ENCODE measurements around the gene BOC.

BOC gene

DNA sequence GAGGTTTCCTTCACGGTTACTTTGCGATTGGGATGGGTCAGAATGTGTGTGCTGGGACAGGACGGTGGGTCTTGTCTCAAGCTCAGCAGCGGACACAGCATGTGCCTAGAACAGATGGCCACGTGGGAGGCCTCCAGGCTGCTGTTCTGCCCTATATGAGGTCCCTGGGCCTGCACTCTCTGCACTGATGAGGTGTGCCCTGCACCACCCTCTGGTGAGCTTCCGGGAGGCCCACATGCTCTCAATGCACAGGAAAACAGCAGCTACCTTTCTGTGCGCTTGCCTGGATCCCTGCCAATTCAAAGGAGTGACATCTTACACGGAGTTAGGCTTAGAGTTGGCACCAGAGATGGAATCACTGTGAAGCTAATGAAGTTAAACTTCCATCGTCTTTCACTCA is 59.8 kb downstream of the BOC start:
- no peak for DNase-seq

- no peak for DNase-seq
Measured at GRCh38 chr3:113271594-113272384, 60.4 kb downstream of the BOC start.

- no peak for DNase-seq
Measured at GRCh38 chr3:113272385-113272779, 61.0 kb downstream of the BOC start.

- DNase-seq, result no peak
Measured at GRCh38 chr3:113273011-113273410, 61.7 kb downstream of the BOC start.

DNA sequence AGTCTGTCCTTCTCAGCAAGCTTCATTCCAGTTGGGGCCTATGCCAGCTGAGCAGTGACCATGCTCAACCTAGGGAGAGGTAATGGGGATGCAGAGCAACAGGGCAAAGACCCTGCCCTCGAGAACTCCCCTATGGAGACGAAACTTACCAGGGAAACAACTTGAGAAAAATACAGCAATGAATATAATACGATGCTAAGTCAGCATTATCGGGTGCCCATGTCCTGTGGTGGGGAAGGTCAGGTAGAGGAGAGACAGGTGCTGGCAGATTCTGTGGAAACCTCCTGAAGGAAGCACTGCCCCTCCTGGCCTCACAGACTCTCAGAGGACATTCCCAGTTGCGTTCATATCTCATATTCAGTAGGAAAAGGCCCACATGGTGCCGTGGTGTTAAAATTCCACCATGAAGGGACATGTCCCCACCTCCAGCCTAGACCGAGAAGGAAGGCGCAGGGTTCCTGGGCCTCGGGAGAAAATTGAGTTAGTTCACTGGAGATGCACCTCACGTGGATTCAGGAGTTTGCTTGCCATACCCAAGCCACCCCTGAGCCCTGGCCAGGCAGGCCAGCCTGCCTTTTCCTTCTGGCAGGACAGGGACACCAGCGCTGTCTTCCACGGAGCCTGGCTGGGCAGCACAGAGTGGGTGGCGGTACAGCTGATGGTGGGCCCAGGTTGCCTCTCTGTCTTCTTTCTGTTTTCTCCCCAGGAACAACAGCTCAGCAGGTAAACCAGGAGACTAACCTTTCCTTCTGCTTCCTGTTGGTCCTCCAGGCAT is 62.4 kb downstream of the BOC start:
- no peak for DNase-seq

GRCh38 chr3:113274425-113275257 is 63.3 kb downstream of the BOC start:
- DNase-seq, result no peak

GRCh38 chr3:113275258-113275556 is 63.9 kb downstream of the BOC start:
- DNase-seq, result no peak

GRCh38 chr3:113275583-113275928 is 64.2 kb downstream of the BOC start:
- DNase-seq, result no peak

GRCh38 chr3:113275929-113276750 is 64.8 kb downstream of the BOC start:
- DNase-seq, result no peak

GRCh38 chr3:113276751-113277080 is 65.4 kb downstream of the BOC start:
- no peak for DNase-seq

DNA sequence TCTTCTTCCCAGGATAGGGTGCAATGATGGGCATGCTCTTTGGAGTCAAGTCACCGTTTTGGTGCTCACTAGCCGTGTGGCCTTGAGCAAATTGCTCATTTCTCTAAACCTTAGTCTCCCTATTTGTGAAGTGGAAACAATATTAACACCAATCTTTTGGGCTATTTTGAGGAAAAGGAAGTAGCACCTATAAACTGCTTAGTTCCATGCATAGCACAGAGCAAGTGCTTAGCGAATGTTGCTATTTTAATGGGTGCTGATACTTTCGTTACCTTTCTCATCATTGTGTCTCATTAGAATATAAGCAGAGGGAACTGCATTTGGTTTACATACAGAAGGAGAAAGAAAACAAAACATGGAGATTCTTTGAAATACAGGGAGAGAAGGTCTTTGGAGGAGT is 66.1 kb downstream of the BOC start:
- no peak for DNase-seq

DNA sequence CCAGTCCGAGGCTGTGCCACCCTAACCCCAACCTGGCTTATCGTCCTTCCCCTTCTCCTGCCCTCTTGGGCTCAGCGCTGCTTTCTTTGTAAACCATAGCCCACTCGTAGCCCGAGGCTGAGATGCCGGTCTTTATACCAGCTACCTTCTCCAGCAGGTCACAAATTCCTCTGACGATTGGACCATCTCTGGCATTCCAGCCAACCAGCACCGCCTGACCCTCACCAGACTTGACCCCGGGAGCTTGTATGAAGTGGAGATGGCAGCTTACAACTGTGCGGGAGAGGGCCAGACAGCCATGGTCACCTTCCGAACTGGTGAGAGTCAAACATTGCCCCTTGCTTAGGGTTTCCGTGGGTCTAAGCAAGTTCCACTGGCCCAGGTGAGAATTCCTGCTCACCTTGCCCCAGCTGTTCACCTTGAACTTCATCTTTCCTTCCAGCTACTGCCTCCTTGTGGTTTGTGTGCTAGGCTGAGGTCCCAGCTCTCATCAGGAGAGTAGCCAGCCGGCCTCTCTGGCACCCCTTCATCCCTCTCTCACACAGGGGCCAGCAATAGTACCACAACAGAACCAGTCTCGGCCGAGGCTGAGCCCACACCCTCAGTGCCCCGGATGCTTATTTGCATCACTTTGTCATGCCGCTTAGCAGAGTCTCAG is 66.7 kb downstream of the BOC start:
- no peak for DNase-seq

DNA sequence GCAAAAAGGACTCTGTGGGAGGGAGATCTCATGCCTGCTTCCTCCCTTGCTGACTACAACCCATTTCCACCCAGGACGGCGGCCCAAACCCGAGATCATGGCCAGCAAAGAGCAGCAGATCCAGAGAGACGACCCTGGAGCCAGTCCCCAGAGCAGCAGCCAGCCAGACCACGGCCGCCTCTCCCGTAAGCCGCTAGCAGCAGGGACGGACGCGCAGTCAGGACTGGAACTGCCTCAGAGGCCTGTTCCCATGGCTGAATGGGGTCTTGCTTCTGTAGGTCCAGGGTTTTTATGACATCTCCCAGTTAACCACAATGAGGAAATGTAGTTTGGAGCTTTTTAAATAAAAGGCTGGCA is 67.2 kb downstream of the BOC start:
- DNase-seq, result no peak

- no peak for DNase-seq
Measured at GRCh38 chr3:113279686-113280085, 68.3 kb downstream of the BOC start.

GRCh38 chr3:113283306-113283705 is 71.9 kb downstream of the BOC start:
- no peak for DNase-seq

DNA sequence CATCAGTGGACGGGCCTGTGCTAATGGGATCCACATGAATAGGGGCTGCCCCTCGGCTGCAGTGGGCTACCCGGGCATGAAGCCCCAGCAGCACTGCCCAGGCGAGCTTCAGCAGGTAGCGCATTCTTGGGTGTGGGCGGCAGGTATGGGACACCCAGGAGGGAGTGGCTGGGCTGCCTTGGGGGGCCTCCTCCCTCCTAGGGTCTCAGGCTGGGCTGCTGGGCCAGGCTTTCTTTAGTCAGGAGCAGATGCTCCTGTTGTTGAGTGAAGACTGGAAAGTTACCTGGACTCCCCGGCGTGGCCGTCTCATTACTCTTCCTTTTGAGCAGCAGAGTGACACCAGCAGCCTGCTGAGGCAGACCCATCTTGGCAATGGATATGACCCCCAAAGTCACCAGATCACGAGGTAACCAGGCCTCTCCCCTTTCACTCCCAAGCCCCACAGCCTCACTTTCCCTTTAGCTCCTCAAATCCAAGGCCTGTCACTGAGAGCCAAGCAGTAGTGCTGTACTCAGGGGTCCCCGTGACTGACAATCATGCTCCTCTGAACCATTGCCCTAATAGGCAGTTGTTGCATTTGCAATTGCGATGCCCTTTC is 73.2 kb downstream of the BOC start:
- no peak for DNase-seq

- DNase-seq, result no peak
Measured at GRCh38 chr3:113285226-113285625, 73.9 kb downstream of the BOC start.

- DNase-seq, result no peak
Measured at GRCh38 chr3:113285741-113286140, 74.4 kb downstream of the BOC start.

DNA sequence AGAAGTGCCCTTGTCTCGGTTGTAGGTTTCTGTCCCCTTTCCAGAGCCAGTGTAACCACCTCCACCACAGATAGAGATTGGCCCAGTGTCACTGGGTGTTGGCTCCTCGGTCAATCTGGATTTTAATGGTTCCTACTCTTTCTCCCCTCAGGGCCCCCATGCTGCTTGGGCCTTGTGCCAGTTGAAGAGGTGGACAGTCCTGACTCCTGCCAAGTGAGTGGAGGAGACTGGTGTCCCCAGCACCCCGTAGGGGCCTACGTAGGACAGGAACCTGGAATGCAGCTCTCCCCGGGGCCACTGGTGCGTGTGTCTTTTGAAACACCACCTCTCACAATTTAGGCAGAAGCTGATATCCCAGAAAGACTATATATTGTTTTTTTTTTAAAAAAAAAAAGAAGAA is 75.2 kb downstream of the BOC start:
- DNase-seq, result no peak

- no peak for DNase-seq
Measured at GRCh38 chr3:113287111-113287802, 75.9 kb downstream of the BOC start.

DNA sequence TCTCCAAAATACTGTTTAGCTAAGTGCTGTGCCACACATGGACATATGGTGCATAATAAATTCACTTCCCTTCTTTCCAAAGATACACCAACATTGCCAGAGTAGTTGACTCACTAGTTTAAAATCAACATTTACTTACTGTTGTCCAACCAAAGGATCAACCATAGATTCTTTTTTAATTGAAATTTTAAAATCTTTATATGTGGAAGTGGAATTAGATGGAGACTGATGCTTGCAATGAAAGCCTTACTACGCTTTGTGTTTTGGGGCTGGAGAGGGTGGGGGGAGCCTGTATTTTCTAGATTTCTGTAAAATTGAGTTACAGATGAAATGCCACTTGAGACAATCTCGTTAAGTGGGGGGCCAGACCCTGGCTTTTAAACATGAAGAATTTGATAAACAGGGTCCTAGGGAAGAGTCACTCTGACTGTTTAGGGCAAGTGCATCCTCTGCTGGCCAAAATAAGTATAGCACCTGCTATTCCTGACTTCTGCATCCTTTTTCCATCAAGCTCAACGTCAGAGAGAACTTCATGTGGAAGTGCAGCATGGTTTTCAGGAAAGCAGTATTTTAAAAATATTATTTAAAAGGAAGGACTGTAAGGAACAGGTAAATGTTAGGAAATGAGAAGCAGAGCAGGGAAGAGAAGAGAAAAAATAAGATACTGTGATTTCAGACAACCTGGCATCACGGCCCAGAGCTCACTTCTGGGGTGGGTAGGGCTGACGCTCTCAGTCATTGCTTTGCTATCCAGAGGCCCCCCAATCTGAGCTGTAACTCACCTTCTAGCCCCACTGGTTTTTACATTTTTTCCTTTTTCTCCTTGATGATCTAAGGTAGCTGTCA is 76.7 kb downstream of the BOC start:
- DNase-seq, result peak; percentile 27 to 57

Measured in activated CD4-positive, alpha-beta T cell treated with anti-CD3 and anti-CD28 coated beads for 4 hours (primary cell).